Fibroblast of mammary gland (primary cell): Measurements from ENCODE around the gene GRHL3.

ENCODE experiments used
- DNase-seq: peaks from one replicate; pipeline ENCODE4 v3.0.0-alpha.2; 2010; ENCODE audit warnings: low read depth
- H3K4me3 ChIP-seq: 2 replicates; pipeline ENCODE4 v1.5.1; 2011; ENCODE audit warnings: low read depth, mild to moderate bottlenecking, low read length, moderate library complexity; ENCODE audit not compliant: control insufficient read depth
- CTCF ChIP-seq: conservative IDR thresholded peaks from 2 replicates; pipeline ENCODE4 v1.5.1; 2011; ENCODE audit warnings: low read depth, low read length, inconsistent platforms; ENCODE audit not compliant: control insufficient read depth, insufficient read depth

Gene GRHL3

GRCh38 chr1:24389231-24389678 lies 70.1 kb downstream of the GRHL3 start:
- TF ChIP-seq CTCF = no peak
- no peak overlapping the region for H3K4me3 ChIP-seq
- no peak for DNase-seq

GRCh38 chr1:24390924-24391782 lies 72.0 kb downstream of the GRHL3 start:
- TF ChIP-seq CTCF = peak; percentile 98
- peak; percentile 91 for DNase-seq
- no peak overlapping the region for H3K4me3 ChIP-seq

- no peak overlapping the region for H3K4me3 ChIP-seq
- TF ChIP-seq CTCF = peak; percentile 76
- DNase-seq = peak; percentile 55
Measured at GRCh38 chr1:24391882-24392603, 72.9 kb downstream of the GRHL3 start.

- no peak overlapping the region for H3K4me3 ChIP-seq
- TF ChIP-seq CTCF = no peak
Measured at GRCh38 chr1:24392604-24392946, 73.4 kb downstream of the GRHL3 start.

GRCh38 chr1:24392982-24393650 lies 74.0 kb downstream of the GRHL3 start:
- DNase-seq = no peak
- TF ChIP-seq CTCF = no peak
- H3K4me3 ChIP-seq = no peak overlapping the region

More at GRCh38 chr1:24392604-24392946, 73.4 kb downstream of the GRHL3 start:
- no peak for DNase-seq

GRCh38 chr1:24393892-24394291 lies 74.7 kb downstream of the GRHL3 start:
- DNase-seq = peak; percentile 85
- TF ChIP-seq CTCF = no peak
- no peak overlapping the region for H3K4me3 ChIP-seq
